CD4-positive, alpha-beta T cell treated with Interleukin-6 for 4 hours (primary cell): ENCODE measurements around the gene KRTAP9-1.
"Not testable (repeated sequence)": the region's sequence is repeated elsewhere in the genome, so short reads cannot be mapped to it uniquely, and the experiment has no call there.

Experiments used
- DNase-seq: peaks from one replicate; pipeline ENCODE4 v3.0.0-alpha.2; 2020; ENCODE audit warnings: mixed read lengths

The KRTAP9-1 gene, protein sequence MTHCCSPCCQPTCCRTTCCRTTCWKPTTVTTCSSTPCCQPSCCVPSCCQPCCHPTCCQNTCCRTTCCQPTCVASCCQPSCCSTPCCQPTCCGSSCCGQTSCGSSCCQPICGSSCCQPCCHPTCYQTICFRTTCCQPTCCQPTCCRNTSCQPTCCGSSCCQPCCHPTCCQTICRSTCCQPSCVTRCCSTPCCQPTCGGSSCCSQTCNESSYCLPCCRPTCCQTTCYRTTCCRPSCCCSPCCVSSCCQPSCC

DNA sequence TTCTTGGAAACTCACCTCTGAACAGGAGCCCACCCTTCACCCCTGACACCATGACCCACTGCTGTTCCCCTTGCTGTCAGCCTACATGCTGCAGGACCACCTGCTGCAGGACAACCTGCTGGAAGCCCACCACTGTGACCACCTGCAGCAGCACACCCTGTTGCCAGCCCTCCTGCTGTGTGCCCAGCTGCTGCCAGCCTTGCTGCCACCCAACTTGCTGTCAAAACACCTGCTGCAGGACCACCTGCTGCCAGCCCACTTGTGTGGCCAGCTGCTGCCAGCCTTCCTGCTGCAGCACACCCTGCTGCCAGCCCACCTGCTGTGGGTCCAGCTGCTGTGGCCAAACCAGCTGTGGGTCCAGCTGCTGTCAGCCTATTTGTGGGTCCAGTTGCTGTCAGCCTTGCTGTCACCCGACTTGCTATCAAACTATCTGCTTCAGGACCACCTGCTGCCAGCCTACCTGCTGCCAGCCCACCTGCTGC lies at the start of gene KRTAP9-1:
Gene KRTAP9-1 (plus strand): TSS at position 51 of the 482 bp plus-strand sequence. CDS start 0 bp downstream, at position 51.
- not testable (repeated sequence) for DNase-seq

DNA sequence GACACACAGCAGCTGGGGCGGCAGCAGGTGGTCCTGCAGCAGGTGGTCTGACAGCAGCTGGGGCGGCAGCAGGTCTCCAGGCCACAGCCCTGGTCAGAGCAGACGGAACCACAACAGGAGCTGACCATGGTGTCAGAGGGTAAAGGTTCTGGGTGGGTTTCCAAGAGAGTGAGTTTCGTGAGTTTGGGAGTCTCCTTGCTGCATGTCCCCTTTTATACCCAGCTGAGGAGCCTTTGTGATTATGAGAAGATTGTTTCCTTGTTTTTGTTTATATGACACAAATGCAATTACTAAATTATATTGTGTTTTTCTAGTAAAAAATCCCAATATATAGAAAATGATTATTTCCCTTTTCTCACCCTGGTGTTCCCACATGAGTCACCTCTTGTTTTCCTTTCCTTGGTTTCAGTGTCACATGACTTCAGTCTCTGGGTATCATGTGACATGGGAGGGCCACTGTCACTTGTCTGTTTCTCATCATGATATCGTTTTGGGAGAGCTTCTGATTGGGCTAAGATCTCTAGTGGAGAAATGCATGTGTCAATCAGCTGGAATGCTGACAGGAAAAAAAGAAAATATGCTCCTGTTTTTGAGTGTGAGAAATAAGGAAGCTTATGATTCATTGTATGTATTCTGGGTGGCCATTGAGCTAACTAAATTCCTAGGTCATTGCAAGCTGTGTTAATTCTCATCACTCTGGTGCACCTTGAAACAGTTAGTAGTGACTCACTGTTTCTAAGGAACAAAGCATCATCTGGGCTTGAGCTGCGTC lies 49.1 kb upstream of the KRTAP9-1 start, which contains the start of gene KRTAP4-6:
Gene KRTAP4-6 (minus strand): TSS at position 185 of the 772 bp plus-strand sequence. CDS start 57 bp downstream, at position 128.
- no peak for DNase-seq

DNA sequence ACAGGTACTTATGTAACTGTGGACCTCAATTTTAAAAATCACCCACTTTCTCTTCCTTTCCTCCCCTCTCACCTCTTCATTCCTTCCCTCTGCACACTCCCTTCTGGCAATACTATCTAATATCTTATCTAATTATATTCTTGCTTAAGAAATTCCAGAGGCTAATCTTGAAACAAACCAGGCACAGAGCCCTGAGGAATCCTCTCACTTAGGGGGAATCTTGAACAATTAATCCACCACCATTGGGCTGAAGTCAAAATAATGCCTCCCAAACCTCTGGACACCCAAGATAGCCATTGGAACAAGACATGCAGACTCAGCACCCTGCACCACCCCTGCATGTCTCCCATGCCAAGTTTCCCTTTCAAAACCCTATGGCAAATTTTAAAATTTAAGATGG lies 48.3 kb upstream of the KRTAP9-1 start:
- DNase-seq = no peak

DNA sequence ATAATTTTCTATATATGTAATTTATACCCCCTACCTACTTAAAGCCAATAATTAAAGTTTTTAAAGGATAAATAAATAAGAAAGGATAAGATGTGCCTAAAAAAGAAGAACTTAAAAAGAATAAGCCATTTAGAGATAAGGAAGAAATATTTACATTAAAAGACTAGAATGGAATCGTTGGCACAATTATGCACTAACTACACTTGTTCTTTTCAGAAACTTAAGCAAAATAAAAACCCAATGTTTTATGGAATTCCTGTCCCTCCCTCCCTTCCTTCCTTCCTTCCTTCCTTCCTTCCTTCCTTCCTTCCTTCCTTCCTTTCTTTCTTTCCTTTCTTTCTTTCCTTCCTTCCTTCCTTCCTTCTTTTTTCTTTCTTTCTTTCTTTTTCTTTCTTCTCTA lies 44.8 kb upstream of the KRTAP9-1 start:
- no peak for DNase-seq

DNA sequence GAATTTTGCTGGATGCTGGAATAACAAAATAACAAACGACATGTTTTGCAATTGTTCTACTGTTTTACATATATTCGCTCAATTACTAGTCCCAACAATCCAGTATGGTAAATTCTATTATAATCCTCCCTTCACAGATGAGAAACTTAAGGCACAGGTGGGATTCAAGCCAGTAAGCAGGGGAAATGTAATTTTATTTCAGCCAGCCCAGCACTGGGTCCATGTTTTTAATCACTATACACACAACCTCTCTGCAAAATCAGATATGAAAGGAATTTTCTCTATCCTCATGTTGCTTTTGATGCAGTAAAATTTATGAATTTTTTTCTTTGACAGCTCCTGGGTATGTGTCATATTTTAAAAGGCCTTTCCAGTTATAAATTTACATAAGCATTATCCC lies 44.4 kb upstream of the KRTAP9-1 start:
- DNase-seq = no peak

DNA sequence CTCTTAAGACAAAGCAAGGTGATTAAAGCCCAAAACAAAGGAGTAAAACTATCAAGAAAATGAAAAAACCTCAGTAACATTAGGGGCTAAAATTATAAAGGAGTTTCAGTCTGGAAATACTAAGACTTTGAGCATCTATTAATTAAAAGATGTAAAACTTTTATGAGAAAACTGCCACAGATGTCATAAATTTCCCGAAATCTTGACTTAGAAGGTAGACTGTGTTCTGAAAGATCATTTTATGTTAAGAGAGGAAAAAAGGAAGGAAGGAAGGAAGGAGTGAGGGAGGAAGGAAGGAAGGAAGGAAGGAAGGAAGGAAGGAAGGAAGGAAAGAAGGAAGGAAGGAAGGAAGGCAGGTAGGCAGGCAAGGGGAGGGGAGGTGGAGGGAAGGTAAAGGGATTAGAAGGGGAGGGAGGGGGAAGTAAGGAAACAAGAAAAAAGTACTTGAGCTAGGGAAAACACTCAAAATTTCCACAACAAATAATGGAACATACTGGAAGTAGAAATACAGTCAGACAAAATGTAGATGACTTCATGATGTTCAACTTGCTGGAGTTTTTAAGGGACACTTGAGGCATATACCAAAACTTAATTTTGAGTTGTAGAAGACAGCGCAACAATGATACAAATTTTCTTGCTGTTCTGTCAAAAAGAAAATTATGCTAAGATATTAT lies 42.0 kb upstream of the KRTAP9-1 start:
- DNase-seq = no peak

DNA sequence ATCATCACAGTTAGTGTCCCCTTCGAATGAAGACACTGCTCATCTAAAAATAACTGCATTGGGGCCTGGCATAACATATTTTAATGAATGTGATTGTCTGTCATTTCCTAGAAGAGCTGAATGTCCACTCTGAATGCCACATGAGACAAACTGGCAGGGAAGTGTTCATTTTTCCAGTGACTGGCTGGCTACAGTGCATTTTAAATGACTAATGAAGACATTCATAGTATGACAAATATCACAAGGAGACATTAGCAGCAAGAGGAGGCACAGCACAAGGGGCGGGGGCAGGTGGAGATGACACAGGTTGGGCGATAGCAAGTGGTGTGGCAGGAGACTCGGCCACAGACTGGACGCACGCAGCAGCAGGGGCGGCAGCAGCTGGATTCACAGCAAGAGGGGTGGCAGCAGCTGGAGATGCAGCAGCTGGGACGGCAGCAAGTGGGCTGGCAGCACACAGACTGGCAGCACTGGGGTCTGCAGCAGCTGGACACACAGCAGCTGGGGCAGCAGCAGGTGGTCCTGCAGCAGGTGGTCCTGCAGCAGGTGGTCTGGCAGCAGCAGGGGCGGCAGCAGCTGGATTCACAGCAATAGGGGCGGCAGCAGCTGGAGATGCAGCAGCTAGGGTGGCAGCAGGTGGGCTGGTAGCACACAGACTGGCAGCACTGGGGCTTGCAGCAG lies 40.6 kb upstream of the KRTAP9-1 start:
- DNase-seq = not testable (repeated sequence)

DNA sequence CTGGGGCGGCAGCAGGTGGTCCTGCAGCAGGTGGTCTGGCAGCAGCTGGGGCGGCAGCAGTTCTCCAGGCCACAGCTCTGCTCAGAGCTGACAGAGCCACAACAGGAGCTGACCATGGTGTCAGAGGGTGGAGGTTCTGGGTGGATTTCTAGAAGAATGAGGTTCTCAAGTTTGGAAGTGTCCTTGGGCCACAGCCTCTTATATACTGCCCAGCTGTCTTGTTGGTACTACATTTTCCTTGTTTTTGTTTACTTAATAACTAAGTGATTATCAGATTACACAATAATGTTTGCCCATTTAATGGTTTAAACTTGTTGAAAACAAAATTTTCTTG lies 40.1 kb upstream of the KRTAP9-1 start, which contains the start of gene KRTAP4-5:
Gene KRTAP4-5 (minus strand): TSS at position 174 of the 334 bp plus-strand sequence. CDS start 58 bp downstream, at position 116.
- no peak for DNase-seq

DNA sequence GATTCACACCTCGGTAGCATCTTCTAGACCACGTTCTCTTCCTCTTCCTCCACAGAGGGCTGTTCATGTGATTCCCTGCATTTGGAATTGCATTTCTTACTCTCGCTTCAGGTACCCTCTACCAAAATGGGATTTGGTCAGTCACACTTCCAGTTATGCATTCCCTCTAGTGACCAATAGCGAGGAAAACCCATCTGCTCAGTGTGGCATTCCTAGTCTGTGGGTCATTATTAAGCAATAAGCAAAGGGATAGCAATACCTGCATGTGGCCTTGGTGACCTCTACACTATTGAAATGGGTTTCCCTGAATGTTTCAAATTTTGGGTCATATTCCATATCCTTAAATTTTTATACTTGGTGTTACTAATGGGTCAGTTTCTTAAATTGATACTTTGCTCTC lies 39.7 kb upstream of the KRTAP9-1 start:
- no peak for DNase-seq

DNA sequence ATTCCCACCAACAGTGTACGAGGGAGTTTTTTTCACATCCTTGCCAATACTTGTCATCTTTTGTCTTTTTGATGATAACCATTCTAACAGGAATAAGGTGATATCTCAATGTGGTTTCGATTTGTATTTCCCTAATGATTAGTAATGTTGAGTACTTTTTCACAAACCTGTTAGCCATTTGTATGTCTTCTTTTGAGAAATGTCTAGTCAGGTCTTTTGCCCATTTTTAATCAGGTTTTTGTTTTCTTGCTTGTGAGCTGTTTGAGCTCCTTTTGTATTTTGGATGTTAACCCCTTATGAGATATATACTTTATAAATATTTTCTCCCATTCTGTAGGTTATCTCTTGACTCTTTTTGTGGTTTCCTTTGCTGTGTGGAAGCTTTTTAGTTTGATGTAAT lies 38.2 kb upstream of the KRTAP9-1 start:
- no peak for DNase-seq

DNA sequence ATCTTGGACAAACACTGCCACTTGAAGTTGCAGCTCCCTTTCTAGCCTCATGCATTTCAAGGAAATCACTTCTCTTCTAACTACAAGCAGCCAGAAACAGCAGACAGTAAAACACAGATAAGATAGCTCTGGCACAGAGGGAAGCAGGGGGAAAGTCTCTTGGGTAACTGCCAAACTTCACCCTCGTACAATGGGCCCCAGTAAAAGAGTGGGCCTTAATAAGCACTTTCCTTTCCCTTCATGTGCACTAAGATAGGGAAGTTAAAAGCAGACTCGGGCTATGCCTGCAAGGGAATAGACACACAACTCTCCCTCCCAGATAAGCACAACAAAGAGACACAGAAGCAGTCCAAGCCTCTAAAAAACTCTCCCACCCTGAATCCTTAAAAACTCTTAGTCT lies 35.8 kb upstream of the KRTAP9-1 start:
- no peak for DNase-seq

DNA sequence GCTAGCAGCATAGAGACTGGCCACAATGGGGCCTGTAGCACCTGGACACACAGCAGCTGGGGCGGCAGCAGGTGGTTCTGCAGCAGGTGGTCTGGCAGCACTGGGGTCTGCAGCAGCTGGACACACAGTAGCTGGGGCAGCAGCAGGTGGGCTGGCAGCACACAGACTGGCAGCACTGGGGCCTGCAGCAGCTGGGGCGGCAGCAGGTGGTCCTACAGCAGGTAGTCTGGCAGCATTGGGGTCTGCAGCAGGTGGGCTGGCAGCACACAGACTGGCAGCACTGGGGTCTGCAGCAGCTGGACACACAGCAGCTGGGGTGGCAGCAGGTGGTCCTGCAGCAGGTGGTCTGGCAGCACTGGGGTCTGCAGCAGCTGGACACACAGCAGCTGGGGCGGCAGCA lies 29.5 kb upstream of the KRTAP9-1 start:
- not testable (repeated sequence) for DNase-seq

DNA sequence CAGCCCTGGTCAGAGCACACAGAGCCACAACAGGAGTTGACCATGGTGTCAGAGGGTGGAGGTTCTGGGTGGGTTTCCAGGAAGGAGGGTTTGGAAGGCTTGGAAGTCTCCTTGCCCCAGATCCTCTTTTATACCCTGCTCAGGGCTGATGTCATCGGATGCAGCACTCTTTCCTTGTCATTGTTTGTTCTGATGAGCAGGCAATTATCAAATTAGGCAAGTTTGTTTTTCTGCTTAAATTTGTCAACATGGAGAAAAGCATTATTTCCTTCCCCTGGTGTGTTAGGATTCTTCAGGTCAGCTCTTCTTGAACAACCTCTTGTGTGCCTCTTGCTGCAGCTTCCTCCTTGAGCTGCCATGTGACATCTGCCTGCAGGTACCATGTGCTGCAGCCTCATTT lies 29.0 kb upstream of the KRTAP9-1 start, which contains the start of gene KRTAP4-4:
Gene KRTAP4-4 (minus strand): TSS at position 101 of the 400 bp plus-strand sequence. CDS start 57 bp downstream, at position 44.
- DNase-seq = no peak

DNA sequence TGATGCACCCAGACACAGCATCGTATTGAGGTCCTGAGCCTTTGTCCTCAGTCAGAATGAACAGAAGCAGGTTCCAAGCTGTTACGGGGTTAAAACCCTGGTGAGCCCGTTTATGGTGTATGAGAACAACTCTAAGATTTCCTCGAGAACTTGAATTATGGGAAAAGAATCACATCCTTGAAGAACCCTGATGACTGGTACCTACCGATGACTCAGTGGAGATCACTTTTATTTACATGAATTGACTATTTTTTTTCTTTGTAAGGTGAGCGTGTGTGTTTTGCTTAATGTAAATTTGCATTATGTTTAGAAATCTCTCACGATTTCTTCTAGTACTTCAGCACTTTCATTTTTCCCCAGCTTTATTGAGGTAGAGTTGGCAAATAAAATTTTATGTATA lies 25.9 kb upstream of the KRTAP9-1 start:
- DNase-seq = no peak

DNA sequence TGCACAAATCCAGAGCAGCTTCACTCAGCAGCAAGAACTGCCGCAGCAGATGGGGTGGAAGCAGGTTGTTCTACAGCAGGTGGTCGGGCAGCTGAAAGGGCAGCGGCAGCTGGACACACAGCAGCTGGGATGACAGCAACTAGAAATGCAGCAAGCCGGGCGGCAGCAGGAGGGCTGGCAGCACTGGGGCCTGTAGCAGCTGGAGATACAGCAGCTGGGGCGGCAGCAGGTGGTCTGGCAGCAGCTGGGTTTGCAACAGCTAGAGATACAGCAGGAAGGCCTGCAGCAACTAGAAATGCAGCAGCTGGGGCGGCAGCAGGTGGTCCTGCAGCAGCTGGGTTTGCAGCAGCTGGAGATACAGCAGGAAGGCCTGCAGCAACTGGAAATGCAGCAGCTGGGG lies 22.1 kb upstream of the KRTAP9-1 start:
- DNase-seq = no peak

DNA sequence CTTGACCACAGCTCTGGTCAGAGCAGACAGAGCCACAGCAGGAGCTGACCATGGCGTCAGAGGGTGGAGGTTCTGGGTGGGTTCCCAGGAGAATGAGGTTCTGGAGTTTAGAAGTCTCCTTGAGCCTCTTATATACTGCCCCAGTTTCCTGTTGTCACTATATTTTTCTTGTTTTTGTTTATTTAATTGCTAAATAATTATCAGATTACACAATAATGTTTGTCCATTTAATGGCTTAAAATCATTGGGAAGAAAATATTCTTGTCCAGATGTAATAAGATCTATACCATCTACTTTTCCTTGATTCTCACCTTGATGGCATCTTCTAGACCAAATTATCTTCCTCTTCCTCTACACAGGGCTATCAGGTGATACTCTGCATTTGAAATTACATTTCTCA lies 21.6 kb upstream of the KRTAP9-1 start, which contains the start of gene KRTAP4-3:
Gene KRTAP4-3 (minus strand): TSS at position 101 of the 400 bp plus-strand sequence. CDS start 49 bp downstream, at position 52.
- no peak for DNase-seq

DNA sequence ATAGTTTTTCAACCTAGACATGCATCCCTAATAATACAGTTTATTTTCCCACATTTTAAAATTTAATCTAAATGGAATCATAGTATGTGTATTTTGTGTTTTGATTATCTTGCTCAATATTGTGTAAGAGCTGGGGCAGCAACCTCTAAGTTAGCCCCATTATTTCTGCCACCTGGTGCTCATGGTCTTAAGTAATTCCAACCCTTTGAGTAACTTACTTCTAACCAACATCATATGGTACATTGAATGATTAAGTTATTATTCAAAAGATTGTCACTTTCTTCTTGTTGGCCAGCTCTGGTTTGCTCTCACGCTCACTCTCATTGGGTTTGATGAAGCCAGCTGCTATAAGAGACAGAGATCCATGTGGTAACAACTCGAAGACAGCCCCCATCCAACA lies 17.8 kb upstream of the KRTAP9-1 start:
- DNase-seq = no peak

DNA sequence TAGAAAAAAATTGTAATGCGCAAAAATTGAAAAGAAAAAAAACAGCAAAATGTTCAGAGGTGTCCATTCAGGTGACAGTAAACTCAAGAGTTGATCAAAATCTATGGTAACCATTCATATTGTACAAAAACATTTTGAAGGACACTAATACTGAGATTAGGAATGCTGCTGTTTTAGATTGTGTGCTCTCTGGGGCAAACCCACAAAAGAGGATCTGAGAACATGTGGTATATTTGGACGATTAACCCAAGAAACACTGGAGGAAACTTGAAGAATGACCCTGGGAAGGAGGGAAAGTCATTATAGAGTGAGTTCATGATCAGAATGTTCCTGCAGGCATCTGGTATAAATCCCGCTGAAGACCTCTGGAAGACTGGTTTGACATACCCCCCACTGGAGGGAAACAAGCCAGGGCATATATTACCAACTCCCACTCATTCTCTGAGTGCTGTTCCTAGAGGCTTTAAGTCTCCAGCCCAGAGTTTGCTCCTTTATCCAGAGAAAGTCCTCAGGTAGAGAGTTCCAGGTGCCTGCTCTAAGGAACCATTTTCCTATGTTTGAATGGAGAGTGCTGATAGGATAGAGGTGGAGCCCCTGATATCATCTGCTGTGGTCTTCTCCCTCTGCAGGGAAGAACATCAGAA lies 12.8 kb upstream of the KRTAP9-1 start:
- DNase-seq = no peak

DNA sequence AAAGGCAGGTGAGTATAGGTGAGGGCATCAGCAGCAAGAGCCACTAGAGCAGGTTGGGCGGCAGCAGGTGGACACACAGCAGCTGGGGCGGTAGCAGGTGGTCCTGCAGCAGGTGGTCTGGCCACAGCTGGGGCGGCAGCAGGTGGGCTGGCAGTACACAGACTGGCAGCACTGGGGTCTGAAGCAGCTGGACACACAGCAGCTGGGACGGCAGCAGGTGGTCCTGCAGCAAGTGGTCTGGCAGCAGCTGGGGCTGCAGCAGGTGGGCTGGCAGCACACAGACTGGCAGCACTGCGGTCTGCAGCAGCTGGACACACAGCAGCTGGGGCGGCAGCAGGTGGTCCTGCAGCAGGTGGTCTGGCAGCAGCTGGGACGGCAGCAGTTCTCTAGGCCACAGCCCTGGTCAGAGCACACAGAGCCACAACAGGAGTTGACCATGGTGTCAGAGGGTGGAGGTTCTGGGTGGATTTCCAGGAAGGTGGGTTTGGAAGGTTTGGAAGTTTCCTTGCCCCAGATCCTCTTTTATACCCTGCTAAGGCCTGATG lies 11.9 kb upstream of the KRTAP9-1 start, which contains the start of gene KRTAP4-2:
Gene KRTAP4-2 (minus strand): TSS at position 495 of the 545 bp plus-strand sequence. CDS start 57 bp downstream, at position 438.
- no peak for DNase-seq

DNA sequence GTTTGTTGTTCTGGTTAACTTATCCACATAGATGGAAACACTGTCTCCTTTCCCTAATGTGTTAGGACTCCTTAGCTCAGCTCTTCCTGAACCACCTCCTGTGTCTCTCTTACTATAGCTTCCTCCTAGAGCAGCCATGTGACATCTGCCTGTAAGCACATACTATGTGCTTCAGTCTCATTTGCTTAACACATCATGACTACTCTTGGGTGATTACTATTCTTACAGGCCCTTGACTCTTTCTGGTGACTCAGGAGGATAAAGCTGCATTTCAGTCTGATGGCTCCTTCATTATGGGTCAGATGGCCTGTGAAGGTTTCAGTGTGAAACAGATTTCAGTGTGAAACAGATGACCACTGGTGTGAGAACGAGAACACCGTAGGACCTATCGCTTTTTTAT lies 11.3 kb upstream of the KRTAP9-1 start:
- no peak for DNase-seq

DNA sequence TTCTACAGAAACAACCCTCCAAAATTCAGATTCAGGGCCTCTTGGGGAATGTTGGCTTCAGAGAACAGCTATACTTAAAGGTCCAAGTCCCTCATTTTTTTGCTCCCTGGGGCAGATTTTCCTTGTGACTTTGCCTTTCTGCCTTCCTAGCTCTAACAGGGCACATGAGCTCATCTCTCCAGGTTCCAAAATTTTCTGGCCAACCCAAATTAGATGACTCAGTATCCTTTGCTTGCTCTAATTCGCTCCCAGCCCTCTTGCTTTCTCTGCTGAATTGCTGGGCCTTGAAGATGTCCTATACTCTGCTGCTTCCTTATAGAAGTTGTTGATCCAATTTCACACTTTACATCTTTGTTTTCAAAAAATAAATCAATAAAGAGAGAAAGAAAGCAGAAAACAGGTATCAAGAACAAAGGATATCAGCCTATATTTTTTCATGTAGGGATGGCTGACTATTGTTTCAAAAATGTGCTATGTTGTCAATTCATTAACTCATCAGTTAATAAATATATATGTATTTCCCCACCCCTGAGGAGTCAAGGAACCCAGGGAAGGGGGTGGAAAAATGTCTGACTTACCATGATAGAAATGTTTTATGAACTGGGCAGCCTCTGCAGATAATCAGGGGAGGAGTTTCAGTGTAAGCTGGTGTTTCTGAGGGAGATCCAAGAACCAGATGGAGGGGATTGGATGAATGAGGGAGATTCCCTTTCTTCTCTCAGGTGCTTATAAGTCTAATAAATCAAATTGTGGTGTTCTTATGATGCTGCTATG lies 10.7 kb upstream of the KRTAP9-1 start:
- DNase-seq = no peak
